Measurements from ENCODE around the gene TMEM116.

Gene TMEM116

GRCh38 chr12:111991535-111991934 is 21.4 kb downstream of the TMEM116 start:
- H3K4me3 ChIP-seq (ENCODE audit: low read depth, low read length), result no peak overlapping the region
- no peak for TF ChIP-seq CTCF (IDR thresholded peaks at IDR 0.05; ENCODE audit: borderline replicate concordance, insufficient read depth, low read depth, low read length)

GRCh38 chr12:111984820-111985219 is 28.1 kb downstream of the TMEM116 start:
- no peak overlapping the region for H3K4me3 ChIP-seq (ENCODE audit: low read depth, low read length)
- TF ChIP-seq CTCF (IDR thresholded peaks at IDR 0.05; ENCODE audit: borderline replicate concordance, insufficient read depth, low read depth, low read length), result no peak

- no peak for TF ChIP-seq CTCF (IDR thresholded peaks at IDR 0.05; ENCODE audit: borderline replicate concordance, insufficient read depth, low read depth, low read length)
- no peak overlapping the region for H3K4me3 ChIP-seq (ENCODE audit: low read depth, low read length)
Measured at GRCh38 chr12:111981987-111982386, 31.0 kb downstream of the TMEM116 start.

- no peak for TF ChIP-seq CTCF (IDR thresholded peaks at IDR 0.05; ENCODE audit: borderline replicate concordance, insufficient read depth, low read depth, low read length)
- no peak overlapping the region for H3K4me3 ChIP-seq (ENCODE audit: low read depth, low read length)
Measured at GRCh38 chr12:111980598-111980997, 32.4 kb downstream of the TMEM116 start.

GRCh38 chr12:111978545-111978944 is 34.4 kb downstream of the TMEM116 start:
- TF ChIP-seq CTCF (IDR thresholded peaks at IDR 0.05; ENCODE audit: borderline replicate concordance, insufficient read depth, low read depth, low read length), result no peak
- H3K4me3 ChIP-seq (ENCODE audit: low read depth, low read length), result no peak overlapping the region

GRCh38 chr12:111976860-111977259 is 36.1 kb downstream of the TMEM116 start:
- no peak for TF ChIP-seq CTCF (IDR thresholded peaks at IDR 0.05; ENCODE audit: borderline replicate concordance, insufficient read depth, low read depth, low read length)
- no peak overlapping the region for H3K4me3 ChIP-seq (ENCODE audit: low read depth, low read length)

- no peak overlapping the region for H3K4me3 ChIP-seq (ENCODE audit: low read depth, low read length)
- TF ChIP-seq CTCF (IDR thresholded peaks at IDR 0.05; ENCODE audit: borderline replicate concordance, insufficient read depth, low read depth, low read length), result no peak
Measured at GRCh38 chr12:111976291-111976690, 36.7 kb downstream of the TMEM116 start.
